ENCODE measurements around the gene PCID2.

PCID2 gene

DNA sequence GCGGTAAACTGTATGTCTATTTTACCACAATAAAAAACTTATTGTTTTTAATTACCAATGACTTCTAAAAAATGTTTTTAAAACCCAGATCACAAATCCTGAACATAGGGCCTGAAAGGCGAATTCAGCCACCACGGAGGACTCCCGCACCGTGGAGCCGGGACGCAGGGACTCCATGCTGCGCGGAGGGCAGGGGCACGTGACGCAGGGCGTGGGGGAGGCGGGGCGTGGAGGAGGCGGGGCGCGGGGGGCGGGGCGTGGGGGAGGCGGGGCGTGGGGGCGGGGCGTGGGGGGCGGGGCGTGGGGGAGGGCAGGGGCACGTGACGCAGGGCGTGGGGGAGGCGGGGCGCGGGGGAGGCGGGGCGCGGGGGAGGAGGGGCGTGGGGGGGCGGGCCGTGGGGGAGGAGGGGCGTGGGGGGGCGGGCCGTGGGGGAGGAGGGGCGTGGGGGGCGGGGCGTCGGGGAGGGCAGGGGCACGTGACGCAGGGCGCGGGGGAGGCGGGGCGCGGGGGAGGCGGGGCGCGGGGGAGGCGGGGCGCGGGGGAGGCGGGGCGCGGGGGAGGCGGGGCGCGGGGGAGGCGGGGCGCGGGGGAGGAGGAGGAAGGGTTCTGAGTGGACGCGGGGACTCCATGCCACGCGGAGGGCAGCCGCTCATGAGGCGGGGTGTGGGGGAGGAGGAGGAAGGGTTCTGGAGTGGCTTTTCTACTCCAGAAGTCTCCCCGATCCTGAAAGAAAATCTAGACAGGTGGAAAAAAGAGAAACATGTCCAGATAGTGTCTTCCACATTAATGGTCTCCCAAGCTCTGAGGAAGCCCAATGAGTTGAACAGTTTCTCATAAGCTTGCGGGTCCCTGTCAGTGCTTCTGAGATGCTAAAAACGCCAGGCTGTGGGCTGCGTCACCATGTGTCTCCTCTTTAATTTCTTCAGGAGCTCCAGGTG lies 54.4 kb downstream of the PCID2 start:
- Histone ChIP-seq H3K4me3 (peak overlapping the region; percentile 48 to 57), H3K4me1 (peaks cover 0 to 19% (median 8%) of the 10 kb centered on the region in 4 donors), H3K27me3 (peaks cover 0 to 2% of the 10 kb centered on the region in 2 donors), H3K36me3 (no peaks in the 10 kb centered on the region), H3K9me3 (no peaks in the 10 kb centered on the region), H3K27ac (peak overlapping the region; percentile 73 to 83)
- intact Hi-C loops (cut with DNase I; ENCODE audit: low total_unique reads): loop anchor here (10.0 kb wide), 2 partner anchors 51 to 119 kb away; partner anchors contain the start of genes CUL4A and PCID2
- TF ChIP-seq, protein P1, sequence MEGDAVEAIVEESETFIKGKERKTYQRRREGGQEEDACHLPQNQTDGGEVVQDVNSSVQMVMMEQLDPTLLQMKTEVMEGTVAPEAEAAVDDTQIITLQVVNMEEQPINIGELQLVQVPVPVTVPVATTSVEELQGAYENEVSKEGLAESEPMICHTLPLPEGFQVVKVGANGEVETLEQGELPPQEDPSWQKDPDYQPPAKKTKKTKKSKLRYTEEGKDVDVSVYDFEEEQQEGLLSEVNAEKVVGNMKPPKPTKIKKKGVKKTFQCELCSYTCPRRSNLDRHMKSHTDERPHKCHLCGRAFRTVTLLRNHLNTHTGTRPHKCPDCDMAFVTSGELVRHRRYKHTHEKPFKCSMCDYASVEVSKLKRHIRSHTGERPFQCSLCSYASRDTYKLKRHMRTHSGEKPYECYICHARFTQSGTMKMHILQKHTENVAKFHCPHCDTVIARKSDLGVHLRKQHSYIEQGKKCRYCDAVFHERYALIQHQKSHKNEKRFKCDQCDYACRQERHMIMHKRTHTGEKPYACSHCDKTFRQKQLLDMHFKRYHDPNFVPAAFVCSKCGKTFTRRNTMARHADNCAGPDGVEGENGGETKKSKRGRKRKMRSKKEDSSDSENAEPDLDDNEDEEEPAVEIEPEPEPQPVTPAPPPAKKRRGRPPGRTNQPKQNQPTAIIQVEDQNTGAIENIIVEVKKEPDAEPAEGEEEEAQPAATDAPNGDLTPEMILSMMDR (IDR thresholded peaks at IDR 0.05): no peak
- DNase-seq: peak; percentile 80 to 89

DNA sequence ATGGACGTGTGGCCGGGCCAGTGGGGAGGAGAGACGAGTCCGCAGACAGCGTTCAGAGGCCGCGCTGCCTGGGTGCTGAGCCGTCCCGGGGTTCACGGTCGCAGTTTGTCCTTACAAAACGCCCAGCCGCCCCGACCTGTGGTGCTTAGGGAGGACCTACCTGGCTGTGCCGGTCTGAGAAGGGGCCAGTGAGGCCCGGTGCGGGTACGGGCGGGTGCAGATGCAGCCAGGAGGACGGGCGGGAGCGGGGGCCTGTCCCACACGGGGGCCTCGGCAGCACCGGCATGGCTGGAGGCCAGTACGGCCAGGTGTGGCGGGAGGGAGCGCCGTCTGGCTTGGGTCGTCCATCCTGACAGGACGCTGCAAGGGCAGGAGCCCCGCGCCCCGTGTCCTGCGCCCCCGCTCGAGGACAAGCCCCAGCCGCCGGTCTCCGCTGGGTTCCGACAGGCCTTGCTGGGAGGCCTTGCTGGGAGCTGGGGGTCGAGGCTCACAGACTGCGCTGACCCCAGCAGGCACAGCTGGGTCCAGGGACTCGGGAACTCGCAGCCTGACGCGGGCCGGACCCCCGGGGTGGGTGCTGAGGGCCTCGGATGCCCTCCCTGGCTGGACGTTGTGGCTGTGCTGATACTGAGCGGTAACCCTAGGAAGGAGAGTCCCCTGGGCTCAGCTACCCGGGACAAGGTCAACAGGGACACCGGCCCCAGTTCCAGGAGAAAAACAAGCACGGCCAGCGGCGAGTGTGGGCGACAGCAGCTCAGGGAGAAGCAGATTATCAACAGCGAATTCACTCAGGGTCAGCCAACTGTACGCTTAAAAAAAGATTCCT lies 55.3 kb downstream of the PCID2 start:
- intact Hi-C loops (cut with DNase I; ENCODE audit: low total_unique reads): loop anchor here (10.0 kb wide), 2 partner anchors 52 to 118 kb away; partner anchors contain the start of genes CUL4A and PCID2
- TF ChIP-seq, protein P1 (IDR thresholded peaks at IDR 0.05): no peak
- peaks cover 0 to 19% (median 8%) of the 10 kb centered on the region in 4 donors for H3K4me1 ChIP-seq
- H3K9me3 ChIP-seq: no peaks in the 10 kb centered on the region
- H3K27me3 ChIP-seq: no peaks in the 10 kb centered on the region
- peak in 1 of 2 donors; percentile 62 for DNase-seq
- H3K27ac ChIP-seq: peak overlapping the region; percentile 73 to 83
- H3K4me3 ChIP-seq: peak overlapping the region; percentile 48 to 57
- H3K36me3 ChIP-seq: no peaks in the 10 kb centered on the region

DNA sequence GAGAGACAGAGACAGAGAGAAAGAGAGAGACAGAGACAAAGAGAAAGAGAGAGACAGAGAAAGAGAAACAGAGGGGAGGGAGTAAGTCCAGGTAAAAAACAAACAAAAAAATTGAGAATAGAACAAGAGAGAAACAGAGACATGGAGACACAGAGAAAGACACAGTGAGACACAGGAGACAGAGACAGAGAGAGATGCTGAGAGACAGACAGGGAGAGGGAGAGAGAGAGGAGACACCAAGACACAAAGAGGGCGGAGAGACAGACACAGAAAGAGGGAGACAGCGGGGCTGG lies 55.8 kb downstream of the PCID2 start:
- Histone ChIP-seq H3K27ac (peak overlapping the region in 1 of 2 donors; percentile 83), H3K4me3 (peak overlapping the region in 1 of 2 donors; percentile 48), H3K9me3 (no peaks in the 10 kb centered on the region), H3K36me3 (no peaks in the 10 kb centered on the region), H3K27me3 (no peaks in the 10 kb centered on the region), H3K4me1 (peaks cover 0 to 19% (median 8%) of the 10 kb centered on the region in 4 donors)
- TF ChIP-seq, protein P1 (IDR thresholded peaks at IDR 0.05): no peak
- intact Hi-C loops (cut with DNase I; ENCODE audit: low total_unique reads): loop anchor here (10.0 kb wide), 2 partner anchors 52 to 118 kb away; partner anchors contain the start of genes CUL4A and PCID2
- no peak for DNase-seq

DNA sequence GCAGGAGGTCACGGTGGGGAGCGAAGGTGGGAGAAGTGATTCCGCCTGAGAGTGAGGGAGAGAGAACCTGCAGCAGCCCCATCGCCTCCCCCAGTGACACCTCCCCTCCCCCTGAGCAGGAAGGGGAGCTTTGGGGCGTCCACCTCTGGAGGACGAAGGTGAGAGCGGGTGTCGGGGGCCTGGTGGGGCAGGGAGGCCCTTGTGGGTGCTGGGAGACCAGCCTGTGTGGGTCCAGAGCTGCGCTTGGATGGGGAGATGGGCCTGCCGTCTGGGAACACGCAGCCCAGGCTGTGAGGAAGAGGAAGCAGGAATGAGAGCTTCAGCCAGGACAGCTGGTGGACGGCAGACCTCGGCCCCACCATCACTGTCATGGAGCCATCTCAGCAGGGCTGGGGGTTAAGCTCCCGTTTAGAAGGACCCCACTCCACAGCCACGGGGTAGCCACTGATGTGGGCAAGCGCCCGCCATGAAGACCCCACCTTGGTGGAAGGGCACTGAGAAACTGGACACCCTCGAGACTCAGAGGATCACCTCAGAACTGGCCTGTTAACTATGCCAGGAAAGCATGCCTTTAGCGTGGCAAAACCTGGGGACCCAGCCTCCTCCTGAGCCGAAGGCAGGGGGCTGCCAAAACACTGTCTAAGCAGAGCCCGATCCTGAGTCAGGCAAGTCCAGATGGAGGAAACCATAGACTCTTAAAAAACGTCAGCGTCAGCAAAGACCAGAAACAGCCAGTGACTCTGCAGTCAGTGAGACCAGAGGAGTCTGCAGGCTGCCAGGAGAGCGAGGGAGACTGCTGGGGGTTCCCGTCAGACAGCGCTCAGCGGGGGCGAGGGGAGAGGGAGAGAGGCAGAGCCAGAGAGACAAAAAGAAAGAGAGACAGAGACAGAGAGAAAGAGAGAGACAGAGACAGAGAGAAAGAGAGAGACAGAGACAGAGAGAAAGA lies 56.5 kb downstream of the PCID2 start:
- TF ChIP-seq, protein P1 (IDR thresholded peaks at IDR 0.05): no peak
- no peak overlapping the region for H3K27ac ChIP-seq
- DNase-seq: no peak

More for the DNA sequence above, 56.5 kb downstream of the PCID2 start:
- Histone ChIP-seq H3K9me3 (no peaks in the 10 kb centered on the region), H3K27me3 (no peaks in the 10 kb centered on the region), H3K4me3 (no peak overlapping the region), H3K36me3 (no peaks in the 10 kb centered on the region), H3K4me1 (peaks cover 0 to 19% (median 8%) of the 10 kb centered on the region in 4 donors)
- intact Hi-C loops (cut with DNase I; ENCODE audit: low total_unique reads): loop anchor here (10.0 kb wide), 2 partner anchors 53 to 117 kb away; partner anchors contain the start of genes CUL4A and PCID2

Data from tibial artery (tissue), 4 donors.